ENCODE results near the gene STK33. TPM values are rescaled to one million over a fixed set of nuclear protein-coding genes. Genes with fewer than 3 reads are reported as not detected.

The STK33 gene
- total RNA-seq, 1 experiment from 2014 or later: not detected

- in situ Hi-C loops (cut with HindIII; ENCODE audit: low pct_unique_long_range_greater_than_20kb, low sequenced_read_pairs): no loop called here
- no peak for DNase-seq (ENCODE audit: low read depth, low spot score)
Measured at GRCh38 chr11:8573777-8574176, 20.3 kb downstream of the STK33 start.

GRCh38 chr11:8567602-8568198, 26.3 kb downstream of the STK33 start:
- in situ Hi-C loops (cut with HindIII; ENCODE audit: low pct_unique_long_range_greater_than_20kb, low sequenced_read_pairs): no loop called here
- no peak for DNase-seq (ENCODE audit: low read depth, low spot score)

DNA sequence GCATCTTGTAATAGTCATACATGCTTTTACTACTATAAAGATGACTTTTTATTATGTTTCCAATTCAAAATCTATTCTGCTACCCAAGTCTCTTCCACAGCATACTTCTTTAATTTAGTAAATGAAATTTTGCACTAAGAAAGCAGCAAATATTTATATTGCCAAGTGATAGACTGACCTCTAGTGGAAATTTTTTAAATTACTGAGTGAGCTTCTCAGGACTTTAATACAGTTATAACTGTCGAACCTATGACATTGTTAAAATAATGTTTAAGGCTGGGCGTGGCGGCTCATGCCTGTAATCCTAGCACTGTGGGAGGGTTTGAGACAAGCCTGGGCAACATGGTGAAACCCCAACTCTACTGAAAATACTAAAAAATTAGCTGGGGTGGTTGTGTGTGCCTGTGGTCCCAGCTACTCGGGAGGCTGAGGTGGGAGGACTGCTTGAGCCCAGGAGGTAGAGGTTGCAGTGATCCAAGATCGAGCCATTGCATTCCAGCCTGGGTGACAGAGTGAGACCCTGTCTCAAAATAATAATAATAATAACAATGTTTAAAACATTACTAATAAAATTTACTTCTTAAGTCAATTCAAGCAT, 27.3 kb downstream of the STK33 start:
- peak; percentile 75 for DNase-seq (ENCODE audit: low read depth, low spot score)
- in situ Hi-C loops (cut with HindIII; ENCODE audit: low pct_unique_long_range_greater_than_20kb, low sequenced_read_pairs): no loop called here

- in situ Hi-C loops (cut with HindIII; ENCODE audit: low pct_unique_long_range_greater_than_20kb, low sequenced_read_pairs): no loop called here
- no peak for DNase-seq (ENCODE audit: low read depth, low spot score)
Measured at GRCh38 chr11:8564526-8564925, 29.5 kb downstream of the STK33 start.

DNA sequence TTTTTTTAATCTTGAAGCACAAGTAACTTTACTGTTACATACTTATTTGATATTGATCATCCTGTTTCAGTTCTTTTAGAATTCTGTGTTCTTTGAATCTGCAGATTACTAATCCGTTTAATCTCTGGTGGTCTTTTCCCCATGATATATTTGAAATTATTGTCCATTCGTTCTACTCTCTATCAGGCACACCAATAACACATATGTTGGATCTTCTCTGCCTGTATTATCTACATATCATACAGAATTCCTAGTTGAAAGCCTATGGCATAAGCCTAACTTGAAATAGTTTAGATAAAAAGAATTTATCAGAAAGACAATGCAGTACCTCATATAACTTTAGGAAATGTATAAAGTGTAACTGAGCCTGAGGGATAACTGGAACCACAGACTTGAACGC, 32.6 kb downstream of the STK33 start:
- DNase-seq (ENCODE audit: low read depth, low spot score): no peak
- in situ Hi-C loops (cut with HindIII; ENCODE audit: low pct_unique_long_range_greater_than_20kb, low sequenced_read_pairs): no loop called here

DNA sequence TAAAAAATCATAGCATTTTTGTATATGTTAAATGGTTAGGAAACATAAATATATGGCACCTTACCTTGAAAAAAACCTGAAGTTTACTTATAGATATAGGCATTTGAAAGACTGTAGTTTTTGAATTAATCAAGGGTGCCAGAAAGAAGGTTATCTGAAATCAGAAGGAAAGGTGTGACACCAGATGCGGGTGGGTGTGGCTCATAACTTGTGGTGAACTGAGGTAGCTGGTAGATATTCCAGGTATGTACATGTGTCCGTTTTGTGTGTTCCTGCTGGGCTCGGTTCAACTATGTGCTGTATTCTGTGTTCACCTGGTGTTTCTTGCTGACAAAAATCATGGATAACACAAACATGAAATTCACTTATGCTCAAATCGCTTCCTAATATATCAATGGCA, 35.6 kb downstream of the STK33 start:
- no peak for DNase-seq (ENCODE audit: low read depth, low spot score)
- in situ Hi-C loops (cut with HindIII; ENCODE audit: low pct_unique_long_range_greater_than_20kb, low sequenced_read_pairs): no loop called here

GRCh38 chr11:8545698-8546366, 48.2 kb downstream of the STK33 start:
- DNase-seq (ENCODE audit: low read depth, low spot score): no peak
- in situ Hi-C loops (cut with HindIII; ENCODE audit: low pct_unique_long_range_greater_than_20kb, low sequenced_read_pairs): no loop called here

- in situ Hi-C loops (cut with HindIII; ENCODE audit: low pct_unique_long_range_greater_than_20kb, low sequenced_read_pairs): no loop called here
- no peak for DNase-seq (ENCODE audit: low read depth, low spot score)
Measured at GRCh38 chr11:8544807-8545206, 49.2 kb downstream of the STK33 start.

DNA sequence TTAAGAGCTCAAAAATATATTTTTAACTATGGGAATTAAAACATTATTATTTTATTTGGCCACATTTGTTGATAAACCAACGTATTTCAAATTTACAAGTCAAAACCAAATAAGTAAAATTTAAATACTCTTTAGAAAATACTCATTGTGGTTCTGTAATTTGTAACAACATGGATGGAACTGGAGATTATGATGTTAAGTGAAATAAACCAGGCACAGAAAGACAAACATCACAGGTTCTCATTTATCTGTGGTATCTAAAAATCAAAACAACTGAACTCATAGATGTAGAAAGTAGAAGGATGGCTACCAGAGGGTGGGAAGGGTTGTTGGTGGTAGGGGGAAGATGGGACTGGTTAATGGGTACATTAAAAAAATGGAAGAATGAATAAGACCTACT, 50.8 kb downstream of the STK33 start:
- in situ Hi-C loops (cut with HindIII; ENCODE audit: low pct_unique_long_range_greater_than_20kb, low sequenced_read_pairs): no loop called here
- no peak for DNase-seq (ENCODE audit: low read depth, low spot score)

DNA sequence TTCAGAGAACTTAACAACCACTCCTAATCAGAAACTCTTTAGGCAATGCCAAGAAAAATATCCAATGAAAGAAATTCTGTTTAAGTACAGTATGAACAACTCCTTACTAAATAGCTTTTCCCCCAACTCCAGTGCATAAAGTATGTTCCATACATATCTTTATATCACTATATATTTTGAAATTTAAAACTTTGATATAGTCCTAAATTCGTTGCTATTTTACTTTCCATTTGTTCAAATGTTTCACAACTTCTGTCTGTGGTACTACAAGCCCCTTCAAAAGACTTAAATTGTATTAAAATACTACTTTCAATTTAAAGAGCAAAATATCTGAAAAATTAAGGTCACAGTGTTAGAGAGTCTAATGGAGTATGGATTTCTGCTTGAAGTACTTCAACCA, 52.6 kb downstream of the STK33 start:
- in situ Hi-C loops (cut with HindIII; ENCODE audit: low pct_unique_long_range_greater_than_20kb, low sequenced_read_pairs): no loop called here
- no peak for DNase-seq (ENCODE audit: low read depth, low spot score)

DNA sequence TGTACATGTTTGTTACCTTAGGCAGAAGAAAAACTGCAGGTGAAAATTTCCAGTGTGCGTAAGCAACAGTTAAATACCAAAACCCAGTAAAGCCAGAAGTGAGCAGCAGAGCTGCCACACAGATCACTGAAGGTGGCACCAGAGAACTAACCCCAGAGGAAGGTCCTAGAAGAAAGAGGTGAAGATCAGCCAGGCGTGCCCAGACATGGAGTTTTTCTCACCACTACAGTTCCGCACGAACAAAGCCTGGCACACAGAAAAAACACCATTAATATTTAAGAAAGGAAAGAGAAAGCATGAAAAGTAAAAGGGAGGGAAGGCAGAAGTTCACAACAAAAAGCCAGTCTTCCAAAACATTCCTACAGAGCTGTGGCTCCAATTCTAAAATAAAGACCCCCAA, 60.7 kb downstream of the STK33 start:
- no peak for DNase-seq (ENCODE audit: low read depth, low spot score)
- in situ Hi-C loops (cut with HindIII; ENCODE audit: low pct_unique_long_range_greater_than_20kb, low sequenced_read_pairs): no loop called here

GRCh38 chr11:8532475-8532874, 61.6 kb downstream of the STK33 start:
- no peak for DNase-seq (ENCODE audit: low read depth, low spot score)
- in situ Hi-C loops (cut with HindIII; ENCODE audit: low pct_unique_long_range_greater_than_20kb, low sequenced_read_pairs): no loop called here

DNA sequence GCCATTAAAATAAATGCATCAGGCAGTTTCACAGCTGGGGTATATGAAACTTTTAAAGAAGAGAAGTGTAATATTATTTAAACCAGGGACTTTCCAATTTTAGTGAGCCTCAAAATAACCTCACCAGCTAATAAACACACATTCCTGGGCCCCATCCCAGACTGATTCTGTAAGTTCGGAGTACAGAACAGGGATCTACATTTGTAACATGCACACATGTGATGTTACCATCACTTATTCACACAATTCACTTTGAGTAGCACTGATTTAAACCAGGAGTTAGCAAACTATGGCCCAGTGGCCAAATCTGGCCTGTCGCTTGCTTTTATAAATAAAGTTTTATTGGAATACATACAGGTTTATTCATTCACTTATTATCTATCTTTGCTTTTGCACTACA, 62.0 kb downstream of the STK33 start:
- in situ Hi-C loops (cut with HindIII; ENCODE audit: low pct_unique_long_range_greater_than_20kb, low sequenced_read_pairs): no loop called here
- no peak for DNase-seq (ENCODE audit: low read depth, low spot score)

DNA sequence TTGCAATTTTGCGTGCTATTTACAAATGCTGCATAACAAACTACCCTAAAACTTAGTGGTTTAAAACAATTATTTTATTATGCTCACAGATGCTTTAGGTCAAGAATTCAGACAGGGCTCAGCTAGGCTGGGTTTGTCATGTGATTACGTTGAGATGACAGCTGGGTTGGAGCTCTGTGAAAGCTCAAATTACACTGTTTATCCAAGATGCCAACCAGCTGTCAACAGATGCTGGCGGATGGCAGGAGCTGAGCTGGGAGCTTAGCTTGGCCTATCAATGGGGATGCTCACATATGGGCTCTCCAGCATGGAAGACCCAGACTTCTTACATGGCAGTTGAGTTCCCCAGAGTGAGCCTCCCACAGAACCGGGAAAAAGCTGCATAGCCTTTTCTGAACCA, 62.7 kb downstream of the STK33 start:
- no peak for DNase-seq (ENCODE audit: low read depth, low spot score)
- in situ Hi-C loops (cut with HindIII; ENCODE audit: low pct_unique_long_range_greater_than_20kb, low sequenced_read_pairs): no loop called here

- in situ Hi-C loops (cut with HindIII; ENCODE audit: low pct_unique_long_range_greater_than_20kb, low sequenced_read_pairs): no loop called here
- DNase-seq (ENCODE audit: low read depth, low spot score): no peak
Measured at GRCh38 chr11:8527939-8528338, 66.1 kb downstream of the STK33 start.

DNA sequence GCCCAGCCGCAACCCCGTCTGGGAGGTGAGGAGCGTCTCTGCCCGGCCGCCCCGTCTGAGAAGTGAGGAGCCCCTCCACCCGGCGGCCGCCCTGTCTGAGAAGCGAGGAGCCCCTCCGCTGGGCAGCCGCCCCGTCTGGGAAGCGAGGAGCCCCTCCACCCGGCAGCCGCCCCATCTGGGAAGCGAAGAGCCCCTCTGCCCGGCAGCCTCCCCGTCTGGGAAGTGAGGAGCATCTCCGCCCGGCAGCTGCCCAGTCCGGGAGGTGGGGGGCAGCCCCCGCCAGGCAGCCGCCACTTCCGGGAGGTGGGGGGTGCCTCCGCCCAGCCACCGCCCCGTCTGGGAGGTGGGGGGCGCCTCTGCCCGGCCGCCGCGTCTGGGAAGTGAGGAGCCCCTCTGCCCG, 70.6 kb downstream of the STK33 start:
- no peak for DNase-seq (ENCODE audit: low read depth, low spot score)
- in situ Hi-C loops (cut with HindIII; ENCODE audit: low pct_unique_long_range_greater_than_20kb, low sequenced_read_pairs): no loop called here

- no peak for DNase-seq (ENCODE audit: low read depth, low spot score)
- in situ Hi-C loops (cut with HindIII; ENCODE audit: low pct_unique_long_range_greater_than_20kb, low sequenced_read_pairs): no loop called here
Measured at GRCh38 chr11:8512547-8512946, 81.5 kb downstream of the STK33 start.

GRCh38 chr11:8503910-8504364, 90.1 kb downstream of the STK33 start:
- no peak for DNase-seq (ENCODE audit: low read depth, low spot score)
- in situ Hi-C loops (cut with HindIII; ENCODE audit: low pct_unique_long_range_greater_than_20kb, low sequenced_read_pairs): no loop called here

GRCh38 chr11:8501836-8502235, 92.2 kb downstream of the STK33 start:
- no peak for DNase-seq (ENCODE audit: low read depth, low spot score)
- in situ Hi-C loops (cut with HindIII; ENCODE audit: low pct_unique_long_range_greater_than_20kb, low sequenced_read_pairs): no loop called here
